GM21423 (cell line): ENCODE results near the gene PUM2.
"Not testable (repeated sequence)": the region's sequence is repeated elsewhere in the genome, so short reads cannot be mapped to it uniquely, and the experiment has no call there.

Experiments
- ATAC-seq: cut with Tn5 transposase; IDR thresholded peaks from one replicate; pipeline ENCODE4 v1.9.1; 2021; ENCODE audit warnings: mild to moderate bottlenecking, moderate library complexity; ENCODE audit not compliant: unreplicated experiment

PUM2 gene

DNA sequence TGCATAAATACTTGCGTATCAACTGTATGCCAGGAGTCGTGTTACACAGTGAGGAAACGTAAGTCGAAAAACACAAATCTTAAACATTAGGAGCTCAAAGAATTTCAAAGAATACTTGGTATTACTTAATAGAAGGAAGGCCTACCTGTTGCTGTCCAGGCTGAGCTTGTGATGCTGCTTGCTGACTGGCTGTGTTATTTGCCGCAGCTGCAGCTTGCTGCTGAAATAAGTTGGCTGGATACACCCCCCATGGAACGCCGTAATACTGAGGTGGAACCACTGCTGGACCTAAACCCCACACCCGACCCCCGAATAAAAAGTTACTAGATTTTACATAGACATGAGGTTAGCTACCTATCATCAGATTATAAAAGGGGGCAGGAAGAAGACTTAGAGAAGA lies 56.4 kb downstream of the PUM2 start:
- ATAC-seq, result no peak

DNA sequence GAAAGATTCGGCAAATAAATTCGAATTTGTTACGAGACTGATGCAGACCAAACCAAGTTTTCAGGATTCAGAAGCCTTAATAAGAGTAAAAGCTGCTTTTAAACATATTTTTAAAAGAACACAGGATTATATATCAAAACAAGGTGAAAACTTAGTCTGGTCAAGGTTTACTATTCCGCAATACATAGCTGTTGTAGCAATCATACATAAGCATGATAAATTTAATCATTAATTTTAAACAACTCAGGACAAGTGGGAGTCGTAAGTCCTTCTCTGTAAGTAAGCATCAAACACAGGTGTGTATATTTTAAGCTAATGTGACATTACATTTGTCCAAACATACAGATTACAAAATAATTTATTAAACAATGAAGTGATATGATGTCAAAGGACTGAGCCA lies 57.7 kb downstream of the PUM2 start:
- no peak for ATAC-seq

DNA sequence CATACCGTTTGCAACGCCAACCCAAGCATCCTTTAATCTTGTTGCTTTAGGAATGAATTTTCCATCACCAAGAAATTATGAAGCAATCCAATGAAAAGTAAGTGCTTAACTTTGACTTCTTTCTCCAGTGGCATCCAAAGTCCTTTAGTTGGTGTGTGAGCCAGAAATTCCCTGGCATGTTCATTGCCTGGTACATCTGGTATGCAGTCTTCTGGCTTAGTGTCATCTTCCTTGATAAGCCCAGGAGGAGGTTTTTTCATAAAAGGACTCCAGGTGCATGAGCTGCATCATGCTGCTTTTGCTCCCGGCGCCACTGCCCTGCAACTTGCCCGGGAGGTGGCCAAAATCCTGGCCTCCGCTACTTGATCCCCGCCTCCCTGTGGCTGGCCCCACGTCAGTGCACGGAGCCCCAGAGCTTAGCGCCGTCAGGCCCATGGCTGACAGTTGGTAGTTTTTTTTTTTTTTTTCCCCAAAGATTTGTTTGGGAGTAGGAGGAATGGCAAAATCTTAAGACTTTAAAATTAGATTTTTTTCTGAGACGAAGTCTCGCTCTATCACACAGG lies 58.7 kb downstream of the PUM2 start:
- ATAC-seq, result no peak

DNA sequence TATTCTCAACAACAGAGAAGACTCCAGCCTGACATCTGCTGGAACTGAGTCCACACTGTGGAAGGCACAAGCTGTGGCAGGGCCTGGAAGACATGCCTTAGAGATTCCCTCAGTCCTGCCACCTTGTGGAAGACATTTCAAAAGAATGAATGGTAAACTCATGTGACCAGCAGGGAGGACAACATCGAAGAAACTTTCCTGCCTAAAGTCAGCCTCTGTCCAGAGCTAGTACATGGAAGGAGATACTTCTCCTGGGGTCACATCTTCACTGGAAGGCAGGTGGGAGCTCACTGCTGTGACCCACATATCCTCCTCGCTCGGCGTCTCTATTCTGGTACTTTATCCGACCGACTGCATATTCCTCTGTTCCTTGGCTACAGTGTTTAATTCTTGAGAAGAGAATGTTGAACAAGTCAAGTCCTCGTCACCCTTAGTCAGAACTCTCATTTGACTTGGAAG lies 59.5 kb downstream of the PUM2 start:
- no peak for ATAC-seq

DNA sequence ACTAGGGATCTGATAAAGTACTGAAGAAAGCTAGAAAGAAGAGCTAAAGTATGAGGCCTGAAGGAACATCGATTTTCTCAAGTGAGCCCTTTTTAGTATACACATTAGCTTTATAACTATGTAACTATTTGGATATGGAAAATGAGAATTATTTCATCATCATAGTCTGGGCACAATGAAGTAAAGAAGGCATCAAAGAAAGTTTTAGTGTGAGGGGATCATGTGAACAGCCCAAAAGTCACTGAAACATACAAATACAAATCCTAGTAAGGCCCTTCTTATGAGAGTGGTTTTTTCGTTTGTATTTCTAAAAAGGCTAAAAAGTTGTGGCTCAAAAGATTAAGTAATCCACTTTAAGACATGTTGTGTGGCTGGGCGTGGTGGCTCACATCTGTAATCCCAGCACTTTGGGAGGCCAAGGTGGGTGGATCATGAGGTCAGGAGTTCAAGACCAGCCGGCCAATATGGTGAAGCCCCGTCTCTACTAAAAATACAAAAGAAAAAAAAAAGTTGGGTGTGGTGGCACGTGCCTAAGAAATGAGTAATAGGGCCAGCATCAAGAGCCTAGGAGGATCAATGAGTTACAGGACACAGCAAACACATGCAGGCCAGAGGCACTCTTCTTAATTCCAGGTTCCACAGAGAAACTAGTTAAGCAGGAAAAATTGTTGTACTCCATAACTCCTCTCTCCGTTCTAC lies 61.9 kb downstream of the PUM2 start:
- no peak for ATAC-seq

- no peak for ATAC-seq
Measured at GRCh38 chr2:20282916-20283592, 67.6 kb downstream of the PUM2 start.

GRCh38 chr2:20281876-20282275 lies 68.8 kb downstream of the PUM2 start:
- no peak for ATAC-seq

- no peak for ATAC-seq
Measured at GRCh38 chr2:20273042-20273441, 77.6 kb downstream of the PUM2 start.

- not testable (repeated sequence) for ATAC-seq
Measured at GRCh38 chr2:20268317-20268716, 82.3 kb downstream of the PUM2 start.

GRCh38 chr2:20267529-20267928 lies 83.1 kb downstream of the PUM2 start:
- ATAC-seq, result no peak

- ATAC-seq, result no peak
Measured at GRCh38 chr2:20264629-20265028, 86.0 kb downstream of the PUM2 start.

DNA sequence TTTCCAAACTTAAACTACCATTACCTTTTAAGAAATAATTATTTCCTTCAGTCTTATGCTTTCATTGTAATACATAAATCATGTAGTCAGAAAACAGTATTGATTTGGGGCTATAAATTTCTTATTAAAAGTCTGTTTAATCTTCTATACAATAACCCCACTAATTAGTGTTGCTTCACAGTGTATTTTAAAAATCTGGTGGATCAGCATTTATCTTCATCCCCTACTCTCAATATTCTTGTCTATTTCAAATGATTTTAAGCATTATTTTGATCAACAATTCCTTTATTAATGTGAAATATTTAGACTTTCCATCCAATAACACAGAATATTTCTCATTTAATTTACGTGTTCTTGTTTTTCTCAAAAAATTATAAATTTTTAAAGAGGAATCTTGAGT lies 93.2 kb downstream of the PUM2 start:
- no peak for ATAC-seq

DNA sequence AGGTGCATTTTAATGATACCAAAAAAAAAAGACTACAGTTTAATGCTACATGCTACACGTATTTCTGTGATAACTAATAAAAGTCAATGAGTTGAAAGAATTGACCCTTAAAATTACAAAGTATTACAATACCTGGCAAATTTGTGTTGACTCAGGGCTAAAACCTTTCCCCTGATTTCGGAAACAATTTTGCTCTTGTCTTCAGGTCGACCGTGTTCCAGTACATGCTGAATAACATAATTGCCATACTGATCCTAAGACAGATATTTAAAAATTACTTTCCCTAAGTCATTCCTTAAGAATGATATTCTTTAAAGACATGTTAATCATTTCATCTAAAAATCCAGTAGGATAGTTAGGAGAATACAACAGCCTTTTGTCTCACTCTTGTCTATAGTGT lies 95.9 kb downstream of the PUM2 start:
- no peak for ATAC-seq

GRCh38 chr2:20250436-20250835 lies 100.2 kb downstream of the PUM2 start:
- ATAC-seq, result no peak

GRCh38 chr2:20249170-20249569 lies 101.5 kb downstream of the PUM2 start:
- ATAC-seq, result no peak

DNA sequence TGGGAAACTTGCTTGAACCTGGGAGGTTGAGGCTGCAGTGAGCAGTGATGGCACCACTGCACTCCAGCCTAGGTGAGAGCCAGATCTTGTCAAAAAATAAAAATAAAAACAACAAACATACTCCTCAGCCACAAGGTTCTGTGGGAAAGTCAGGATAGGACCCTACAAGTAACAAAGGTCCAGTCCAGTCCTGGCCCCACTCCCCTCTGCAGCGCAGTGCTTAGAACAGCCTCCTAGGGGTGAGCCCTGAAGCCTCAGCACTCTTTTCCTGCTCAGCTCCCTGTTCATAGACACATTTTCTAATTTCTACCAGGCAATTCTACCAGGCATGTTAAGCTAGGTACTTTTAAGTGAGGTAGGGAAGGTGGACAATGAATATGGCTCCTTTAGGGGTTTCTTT lies 103.6 kb downstream of the PUM2 start:
- ATAC-seq, result no peak

- not testable (repeated sequence) for ATAC-seq
Measured at GRCh38 chr2:20243637-20244036, 107.0 kb downstream of the PUM2 start.

GRCh38 chr2:20242727-20243377 lies 107.8 kb downstream of the PUM2 start:
- no peak for ATAC-seq

DNA sequence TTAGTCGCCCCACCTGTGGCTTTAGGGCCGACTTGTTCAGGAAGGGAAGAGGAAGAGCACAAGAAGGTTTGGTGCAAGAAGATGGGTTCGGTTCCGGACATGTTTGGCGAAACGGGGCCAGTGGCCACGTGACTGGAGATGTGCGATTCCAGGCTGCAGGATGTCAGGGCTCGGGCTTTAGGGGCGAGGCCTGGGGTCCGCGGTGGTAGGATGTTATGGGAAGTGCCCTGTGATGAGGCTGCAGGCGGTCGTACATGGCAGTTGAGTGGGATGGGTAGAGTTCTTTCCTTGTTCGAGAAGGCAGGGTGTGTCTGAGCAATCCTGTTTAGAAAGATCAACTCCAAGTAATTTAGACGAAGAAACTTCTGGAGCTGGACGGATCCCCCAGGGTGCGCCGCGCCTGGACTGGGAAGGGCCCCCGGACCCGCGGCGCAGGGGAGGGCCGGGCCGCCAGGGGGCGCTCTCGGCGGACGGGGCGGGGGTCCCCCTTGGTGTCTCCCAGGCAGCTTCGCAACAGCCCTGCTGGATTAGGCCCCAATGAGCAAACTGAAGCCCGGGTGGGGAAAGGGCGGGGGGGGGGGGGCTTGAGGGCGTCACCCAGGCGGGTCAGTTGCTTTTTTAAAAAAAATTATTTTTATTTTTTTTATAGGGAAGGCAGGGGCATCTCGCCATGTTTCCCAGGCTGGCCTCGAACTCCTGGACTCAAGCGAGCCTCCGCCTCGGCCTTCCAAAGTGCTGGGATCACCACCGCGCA lies 108.5 kb downstream of the PUM2 start:
- no peak for ATAC-seq

DNA sequence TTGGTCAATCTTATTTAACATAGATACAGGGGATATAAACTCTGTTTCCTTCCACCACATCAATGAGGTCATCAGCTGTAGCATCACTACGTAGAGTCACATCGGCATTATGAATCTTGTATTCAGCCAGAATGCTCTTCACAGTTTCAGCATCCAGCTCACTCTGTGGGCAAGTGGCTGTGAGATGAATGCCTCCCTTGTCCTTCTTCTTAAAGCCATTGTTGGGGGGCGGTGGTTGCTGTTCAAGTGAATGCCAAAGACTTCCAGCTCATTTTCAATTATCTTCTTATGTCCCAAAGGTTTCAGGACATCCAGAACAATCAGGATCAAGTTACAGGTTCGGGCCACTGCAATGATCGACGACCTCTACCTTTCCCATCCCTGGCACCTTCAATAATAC lies 110.4 kb downstream of the PUM2 start:
- not testable (repeated sequence) for ATAC-seq

DNA sequence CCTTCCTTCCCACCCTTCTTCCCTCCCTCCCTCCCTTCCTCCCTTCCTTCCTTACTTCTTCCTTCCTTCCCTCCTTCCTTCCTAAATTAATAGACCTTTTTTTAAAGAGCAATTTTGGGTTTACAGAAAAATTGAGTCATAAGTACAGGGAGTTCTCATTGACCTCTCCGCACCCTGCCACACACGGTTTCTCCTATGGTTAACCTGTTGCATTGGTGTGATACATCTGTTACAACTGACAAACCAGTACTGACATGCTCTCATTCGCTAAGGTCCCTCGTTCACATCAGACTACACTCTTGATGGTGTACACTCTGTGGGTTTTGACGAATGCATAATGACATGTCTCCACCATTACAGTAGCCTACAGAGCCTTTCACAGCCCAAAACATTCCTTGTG lies 114.1 kb downstream of the PUM2 start:
- no peak for ATAC-seq
